K562 (cell line): ENCODE data around the gene PHF24. TPM values are rescaled to one million over a fixed set of nuclear protein-coding genes. Genes with fewer than 3 reads are reported as not detected.

Experiments used
- ATAC-seq: fragments of 200-7000 bp; cut with Tn5 transposase; 3 replicates; pipeline ENCODE4 v1.9.1; 2020; ENCODE audit warnings: moderate library complexity
- BruUV-seq: library from RNA; stranded (reverse); fragments of 400-500 nt; replicated peaks from 2 replicates; lab custom pipeline; 2021; lab: Mats Ljungman, UMichigan
- CTCF ChIA-PET: fragments of 300-600 bp; formaldehyde crosslinking; extraction: SDS; loops from one replicate; lab custom pipeline; 2021; ENCODE audit warnings: low intra/inter-chr PET ratio; lab: Yijun Ruan, JAX
- POLR2A ChIA-PET: fragments of 300-600, 350-650 bp; sonication (Branson Sonifier 250); formaldehyde crosslinking; extraction: SDS; loops from one replicate; lab custom pipeline; 2021; ENCODE audit warnings: antibody characterized with exemption, inconsistent platforms; lab: Yijun Ruan, JAX
- DNase-seq, 4 experiments: peaks; one replicate each; pipeline versions ENCODE4 v3.0.0 to v3.0.0-alpha.2; 2011 to 2018; ENCODE audit warnings: low spot score in 3 of 4, mixed read lengths in 3 of 4; ENCODE audit errors: extremely low read depth in 1 of 4
- FAIRE-seq: peaks from 2 replicates; lab custom pipeline; 2011; peaks lifted over from hg19 to GRCh38; lab: Jason Lieb, UNC
- H2AFZ ChIP-seq: 2 replicates; pipeline ENCODE4 v1.6.0; 2011; ENCODE audit warnings: low read depth, low read length, control low read depth, inconsistent platforms
- H3K27ac ChIP-seq: fragments of 200-600 bp; 3 replicates; pipeline ENCODE4 v1.8.0; 2011; ENCODE audit warnings: low read depth, mild to moderate bottlenecking, control low read depth, inconsistent platforms, low read length, moderate library complexity, mixed read lengths; ENCODE audit errors: extremely low read depth
- H3K27me3 ChIP-seq, 2 experiments: fragments of 300-600 bp in 1 of 2; 2 replicates in 1 of 2; 3 replicates in 1 of 2; pipeline versions ENCODE4 v1.6.0 to v1.8.0; 2011; ENCODE audit warnings: inconsistent platforms in 2 of 2, low read length in 2 of 2, mild to moderate bottlenecking in 1 of 2, mixed read lengths in 1 of 2, moderate library complexity in 1 of 2; ENCODE audit not compliant: control insufficient read depth in 2 of 2, insufficient read depth in 2 of 2
- H3K36me3 ChIP-seq: fragments of 300-600 bp; 3 replicates; pipeline ENCODE4 v1.8.0; 2011; ENCODE audit warnings: mild to moderate bottlenecking, low read length, inconsistent platforms; ENCODE audit not compliant: control insufficient read depth, insufficient read depth
- H3K4me1 ChIP-seq, 2 experiments: fragments of 200-600 bp in 1 of 2; replicated peaks in 1 of 2; 2 replicates in 1 of 2; 3 replicates in 1 of 2; pipeline versions ENCODE4 v1.5.1 to v1.8.0; 2011; ENCODE audit warnings: inconsistent platforms in 2 of 2, low read length in 2 of 2, mild to moderate bottlenecking in 1 of 2, mixed read lengths in 1 of 2, moderate library complexity in 1 of 2; ENCODE audit not compliant: control insufficient read depth in 2 of 2, insufficient read depth in 2 of 2
- H3K4me2 ChIP-seq: 2 replicates; pipeline ENCODE4 v1.6.1; 2011; ENCODE audit warnings: low read length, control low read depth, inconsistent platforms, mixed read lengths; ENCODE audit not compliant: insufficient read depth
- H3K4me3 ChIP-seq: fragments of 200-600 bp; sonication (generic), shearing (Covaris generic); 2 replicates; pipeline ENCODE4 v1.5.1; 2016; ENCODE audit warnings: control low read depth, inconsistent platforms
- H3K79me2 ChIP-seq: fragments of 200-600 bp; 3 replicates; pipeline ENCODE4 v1.8.0; 2011; ENCODE audit warnings: low read length, inconsistent platforms; ENCODE audit not compliant: control insufficient read depth, insufficient read depth
- H3K9ac ChIP-seq, 2 experiments: 2 replicates each; pipeline versions ENCODE4 v1.6.0 to v1.6.1; 2011; ENCODE audit warnings: low read depth in 2 of 2, low read length in 2 of 2, control low read depth in 1 of 2, inconsistent platforms in 1 of 2, mild to moderate bottlenecking in 1 of 2, mixed read lengths in 1 of 2; ENCODE audit not compliant: insufficient read depth in 1 of 2
- H3K9me1 ChIP-seq: one replicate; pipeline ENCODE4 v1.6.0; 2011; ENCODE audit warnings: inconsistent platforms, mild to moderate bottlenecking, low read length, moderate library complexity; ENCODE audit not compliant: control insufficient read depth, insufficient read depth
- H3K9me3 ChIP-seq: replicated peaks from 2 replicates; pipeline ENCODE4 v1.5.1; 2011; ENCODE audit warnings: low read depth, low read length, inconsistent platforms; ENCODE audit not compliant: control insufficient read depth, insufficient read depth
- H4K20me1 ChIP-seq: replicated peaks from 2 replicates; pipeline ENCODE4 v1.6.1; 2011; ENCODE audit warnings: low read length, inconsistent platforms, mixed read lengths; ENCODE audit not compliant: control insufficient read depth, insufficient read depth
- CC2D1A ChIP-seq: fragments of 450-650 bp; IDR thresholded peaks from 2 replicates; pipeline ENCODE4 v1.6.1; 2017; ENCODE audit warnings: mild to moderate bottlenecking
- MBD2 ChIP-seq: sonication (generic); IDR thresholded peaks from 2 replicates; pipeline ENCODE4 v1.6.1; 2016; ENCODE audit warnings: low read depth, borderline replicate concordance
- NCOA6 ChIP-seq: fragments of 450-650 bp; IDR thresholded peaks from 2 replicates; pipeline ENCODE4 v1.6.1; 2017; ENCODE audit warnings: mild to moderate bottlenecking
- SMAD2 ChIP-seq: fragments of 150-350 bp; IDR thresholded peaks from 2 replicates; pipeline ENCODE4 v1.6.1; 2014; ENCODE audit warnings: low read depth, mild to moderate bottlenecking, low read length
- STAT5A ChIP-seq: IDR thresholded peaks from 2 replicates; pipeline ENCODE4 v1.6.1; 2012; ENCODE audit warnings: low read length, inconsistent platforms, borderline replicate concordance
- SUPT5H ChIP-seq: fragments of 450-650 bp; IDR thresholded peaks from 2 replicates; pipeline ENCODE4 v1.6.1; 2016
- ZBTB11 ChIP-seq, 3 experiments: fragments of 200-800 bp in 1 of 3; fragments of 250-450 bp in 1 of 3; fragments of 450-650 bp in 1 of 3; sonication (Bioruptor Pico) in 1 of 3; sonication (Bioruptor generic) in 1 of 3; formaldehyde crosslinking in 1 of 3; IDR thresholded peaks; 2 replicates each; pipeline versions ENCODE4 v1.6.1 to v1.8.0; 2016 to 2022; ENCODE audit warnings: mild to moderate bottlenecking in 2 of 3, missing genetic modification characterization in 2 of 3, missing compliant biosample characterization in 1 of 3, moderate library complexity in 1 of 3
- WGBS: fragments of 100-300 bp; shearing (Covaris generic); methylation state at CpG from one replicate; pipeline ENCODE4 v1.1.6; 2016; ENCODE audit warnings: low coverage, mixed read lengths; ENCODE audit not compliant: insufficient coverage; ENCODE audit errors: missing lambda C conversion rate; 5-methylcytosine and 5-hydroxymethylcytosine counted together
- in situ Hi-C: fragments of 300-500 bp; cut with MboI; formaldehyde crosslinking; loops from 4 replicates; pipeline ENCODE4 v1.15.0; 2018; ENCODE audit warnings: inconsistent platforms, mixed read lengths
- intact Hi-C: fragments of 100-400 bp; cut with micrococcal nuclease; formaldehyde crosslinking; loops from 2 replicates; pipeline ENCODE4 v1.14.2; 2022
- polyA plus RNA-seq, 8 experiments: library from polyadenylated mRNA; depleted of rRNA in 4 of 8; stranded (reverse) in 5 of 8; unstranded in 3 of 8; fragments of >200 nt; fragmentation: Nextera tagmentation in 2 of 8; fragmentation: Illumina TruSeq in 1 of 8; extraction: Ambion mirVana in 2 of 8; extraction: Trizol in 1 of 8; gene quantifications; 2 replicates each; pipeline versions ENCODE4 v1.2.1 to v1.2.3, GENCODE V29; 2011 to 2014; ENCODE audit warnings: inconsistent platforms in 1 of 8, missing spikeins in 1 of 8
- total RNA-seq, 7 experiments: library from RNA; depleted of rRNA in 6 of 7; stranded (reverse); fragments of >200 nt in 6 of 7; fragmentation: Illumina TruSeq in 2 of 7; extraction: Trizol in 2 of 7; gene quantifications; 2 replicates each; pipeline versions ENCODE4 v1.2.1 to v1.2.3, GENCODE V29; 2011 to 2021; ENCODE audit warnings: low replicate concordance in 1 of 7
- TF ChIP-seq, protein P1 (sequence below), 2 experiments: fragments of 450-650 bp in 1 of 2; sonication (generic) in 1 of 2; formaldehyde crosslinking in 1 of 2; IDR thresholded peaks in 1 of 2; conservative IDR thresholded peaks in 1 of 2; 2 replicates each; pipeline versions ENCODE4 v1.6.1 to v1.8.1; 2016 to 2023; ENCODE audit warnings: mild to moderate bottlenecking in 2 of 2, moderate library complexity in 2 of 2, inconsistent platforms in 1 of 2, missing genetic modification reagents in 1 of 2
- TF ChIP-seq, protein P2 (sequence below), 2 experiments: IDR thresholded peaks in 1 of 2; conservative IDR thresholded peaks in 1 of 2; 2 replicates each; pipeline ENCODE4 v1.6.1; 2016; ENCODE audit warnings: low read depth in 2 of 2, mild to moderate bottlenecking in 1 of 2, missing compliant biosample characterization in 1 of 2, missing genetic modification characterization in 1 of 2, moderate library complexity in 1 of 2
- TF ChIP-seq, protein P3 (sequence below): fragments of 450-650 bp; formaldehyde crosslinking; conservative IDR thresholded peaks from 2 replicates; pipeline ENCODE4 v1.4.0; 2022; ENCODE audit warnings: mild to moderate bottlenecking, missing genetic modification characterization

The PHF24 gene
- total and polyA plus RNA-seq, 9 of the 15 experiments (the other 6 are each of a cell fraction or from before 2014, with no cell fraction given), result 0.01 TPM; not detected in 7

GRCh38 chr9:35001803-35002502 lies 43.9 kb downstream of the PHF24 start:
- H3K4me3 ChIP-seq, result no peak overlapping the region
- intact Hi-C loops, result no loop called here
- TF ChIP-seq CC2D1A (no peak), ZBTB11 (CRISPR knock-in tag; IDR thresholded peaks at IDR 0.05) (0 out of 6 replicates have a peak, but pooled peaks of 1 of the 3 experiments have one; percentile 12), MBD2 (no peak), STAT5A (peak; percentile 31; the same call in 1 of the 2 replicates), SMAD2 (no peak), NCOA6 (no peak), SUPT5H (no peak)
- TF ChIP-seq, protein P1, sequence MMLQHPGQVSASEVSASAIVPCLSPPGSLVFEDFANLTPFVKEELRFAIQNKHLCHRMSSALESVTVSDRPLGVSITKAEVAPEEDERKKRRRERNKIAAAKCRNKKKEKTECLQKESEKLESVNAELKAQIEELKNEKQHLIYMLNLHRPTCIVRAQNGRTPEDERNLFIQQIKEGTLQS (IDR thresholded peaks at IDR 0.05), result peak; percentile 33; the same call in 1 of the 2 replicates
- TF ChIP-seq, protein P1 (CRISPR knock-in tag; conservative IDR thresholded peaks at IDR 0.05), result no peak
- TF ChIP-seq, protein P2, sequence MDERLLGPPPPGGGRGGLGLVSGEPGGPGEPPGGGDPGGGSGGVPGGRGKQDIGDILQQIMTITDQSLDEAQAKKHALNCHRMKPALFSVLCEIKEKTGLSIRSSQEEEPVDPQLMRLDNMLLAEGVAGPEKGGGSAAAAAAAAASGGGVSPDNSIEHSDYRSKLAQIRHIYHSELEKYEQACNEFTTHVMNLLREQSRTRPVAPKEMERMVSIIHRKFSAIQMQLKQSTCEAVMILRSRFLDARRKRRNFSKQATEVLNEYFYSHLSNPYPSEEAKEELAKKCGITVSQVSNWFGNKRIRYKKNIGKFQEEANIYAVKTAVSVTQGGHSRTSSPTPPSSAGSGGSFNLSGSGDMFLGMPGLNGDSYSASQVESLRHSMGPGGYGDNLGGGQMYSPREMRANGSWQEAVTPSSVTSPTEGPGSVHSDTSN (CRISPR knock-in tag; IDR thresholded peaks at IDR 0.05; ENCODE audit: low read depth), result 0 out of 2 replicates have a peak, but pooled peaks have one; percentile 10
- TF ChIP-seq, protein P2 (tag; conservative IDR thresholded peaks at IDR 0.05; ENCODE audit: low read depth), result peak; percentile 83
- TF ChIP-seq, protein P3, sequence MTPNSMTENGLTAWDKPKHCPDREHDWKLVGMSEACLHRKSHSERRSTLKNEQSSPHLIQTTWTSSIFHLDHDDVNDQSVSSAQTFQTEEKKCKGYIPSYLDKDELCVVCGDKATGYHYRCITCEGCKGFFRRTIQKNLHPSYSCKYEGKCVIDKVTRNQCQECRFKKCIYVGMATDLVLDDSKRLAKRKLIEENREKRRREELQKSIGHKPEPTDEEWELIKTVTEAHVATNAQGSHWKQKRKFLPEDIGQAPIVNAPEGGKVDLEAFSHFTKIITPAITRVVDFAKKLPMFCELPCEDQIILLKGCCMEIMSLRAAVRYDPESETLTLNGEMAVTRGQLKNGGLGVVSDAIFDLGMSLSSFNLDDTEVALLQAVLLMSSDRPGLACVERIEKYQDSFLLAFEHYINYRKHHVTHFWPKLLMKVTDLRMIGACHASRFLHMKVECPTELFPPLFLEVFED, result no peak

More at GRCh38 chr9:35001803-35002502, 43.9 kb downstream of the PHF24 start:
- Histone ChIP-seq H3K9me1 (no peaks in the 10 kb centered on the region), H3K9ac (no peak overlapping the region), H3K27me3 (no peaks in the 10 kb centered on the region), H3K4me1 (peaks cover 20 to 43% of the 10 kb centered on the region in 2 experiments), H3K4me2 (0 out of 2 replicates have a peak overlapping the region, but pooled peaks have one; percentile 66), H3K36me3 (peaks cover 2% of the 10 kb centered on the region; the same call in 2 of the 3 replicates), H3K9me3 (no peaks in the 10 kb centered on the region), H4K20me1 (no peaks in the 10 kb centered on the region), H3K27ac (peak overlapping the region; percentile 66), H2AFZ (no peak overlapping the region; the same call in 1 of the 2 replicates), H3K79me2 (no peaks in the 10 kb centered on the region)
- BruUV-seq, result no TSS peak
- ChIA-PET POLR2A (interaction anchor here (0.8 to 1.8 kb wide), 4 partner anchors 8 to 32 kb away, joined by 3 to 5 read pairs (median 4); no protein-coding TSS in a partner anchor), CTCF (no interaction called here)
- WGBS, result 82% methylated on average over 2 of the region's 2 CpGs
- in situ Hi-C loops, result no loop called here
- FAIRE-seq, result no peak
- peak in 2 of 4 experiments; percentile 3 to 49 for DNase-seq
- ATAC-seq, result peak; percentile 52
